H1 (cell line): ENCODE measurements around the gene L3MBTL4. TPM values are rescaled to one million over a fixed set of nuclear protein-coding genes. Genes with fewer than 3 reads are reported as not detected.

ENCODE experiments used
- POU5F1 ChIP-seq: IDR thresholded peaks from 2 replicates; pipeline ENCODE4 v1.6.1; 2011; ENCODE audit warnings: low read depth, mild to moderate bottlenecking, low read length, moderate library complexity
- SIN3A ChIP-seq, 2 experiments: IDR thresholded peaks in 1 of 2; conservative IDR thresholded peaks in 1 of 2; 2 replicates each; pipeline ENCODE4 v1.6.1; 2011 to 2012; ENCODE audit warnings: low read length in 2 of 2, improper control_type of control experiment in 1 of 2, low read depth in 1 of 2, mild to moderate bottlenecking in 1 of 2
- SIX5 ChIP-seq: IDR thresholded peaks from 2 replicates; pipeline ENCODE4 v1.6.1; 2011; ENCODE audit warnings: mild to moderate bottlenecking, low read depth, low read length
- SP1 ChIP-seq: IDR thresholded peaks from 2 replicates; pipeline ENCODE4 v1.6.1; 2011; ENCODE audit warnings: low read depth, low read length
- SP4 ChIP-seq: IDR thresholded peaks from 2 replicates; pipeline ENCODE4 v1.6.1; 2012; ENCODE audit warnings: low read length, inconsistent platforms
- polyA plus RNA-seq, 7 experiments: library from polyadenylated mRNA; depleted of rRNA in 3 of 7; stranded (reverse) in 5 of 7; unstranded in 2 of 7; fragments of >200 nt in 5 of 7; fragments of 200-250 nt in 2 of 7; gene quantifications; 1 replicate in 5 of 7; 2 replicates in 1 of 7; 4 replicates in 1 of 7; pipeline versions ENCODE4 v1.2.1 to v1.2.3, GENCODE V29; 2011 to 2013; ENCODE audit warnings: missing spikeins in 2 of 7, mixed read lengths in 2 of 7
- total RNA-seq: library from RNA; stranded (reverse); fragmentation: NEBNext Ultra II Directional; extraction: Animal tissue kit (Norgen Biotek cat#: 25700); gene quantifications from 2 replicates; pipeline ENCODE4 v1.2.1, GENCODE V29; 2021
- TF ChIP-seq, protein P1 (sequence below): fragments of 300-600 bp; sonication (generic); IDR thresholded peaks from 2 replicates; pipeline ENCODE4 v1.7.1; 2012; ENCODE audit warnings: low read length, moderate library complexity, mild to moderate bottlenecking, inconsistent platforms; ENCODE audit not compliant: insufficient replicate concordance
- TF ChIP-seq, protein P2 (sequence below), 3 experiments: IDR thresholded peaks; 1 replicate in 2 of 3; 2 replicates in 1 of 3; pipeline versions ENCODE4 v1.5.1 to v1.6.1; 2011; ENCODE audit warnings: low read length in 3 of 3, mild to moderate bottlenecking in 3 of 3, inconsistent platforms in 2 of 3, low read depth in 1 of 3, moderate library complexity in 1 of 3; ENCODE audit not compliant: insufficient read depth in 1 of 3; ENCODE audit errors: control extremely low read depth in 1 of 3

Gene L3MBTL4
- total and polyA plus RNA-seq, 2 of the 8 experiments (the other 6 are each of a cell fraction or from before 2014, with no cell fraction given) = 1.0 to 2.1 TPM

DNA sequence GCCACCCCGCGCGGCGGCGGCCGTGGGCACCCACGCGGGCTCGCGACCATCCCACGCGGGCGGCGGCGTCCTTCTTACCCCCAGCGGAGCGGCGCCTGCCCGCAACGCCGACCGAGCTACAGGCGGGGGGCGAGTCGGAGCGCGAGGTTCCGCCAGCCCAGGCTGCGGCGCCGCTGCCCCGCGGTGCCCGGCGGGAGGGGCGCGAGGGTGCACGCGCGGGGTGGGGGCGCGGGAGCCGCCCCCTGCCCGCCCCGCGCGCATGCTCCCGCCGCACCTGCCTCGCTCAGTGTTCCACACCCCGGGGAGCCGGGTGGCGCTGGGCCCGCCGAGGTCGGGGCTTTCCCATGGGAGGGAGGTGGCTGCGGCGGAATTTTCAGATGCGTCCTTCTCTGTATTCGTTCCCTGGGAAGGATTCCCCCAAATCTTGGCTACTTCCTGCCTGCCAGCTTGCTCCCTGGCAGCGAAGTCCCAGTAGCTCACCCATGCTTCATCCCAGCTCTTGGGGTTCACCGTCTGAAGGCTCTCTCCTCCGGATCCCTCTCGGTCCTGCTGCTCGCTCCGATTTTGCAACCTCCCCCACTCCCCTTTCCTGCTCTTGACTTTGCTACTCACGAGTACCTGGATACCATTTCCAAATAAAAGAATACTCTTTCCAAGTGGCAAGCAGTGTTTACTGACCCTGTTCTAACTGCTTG lies at the start of gene L3MBTL4 (continued):
- TF ChIP-seq, protein P1, sequence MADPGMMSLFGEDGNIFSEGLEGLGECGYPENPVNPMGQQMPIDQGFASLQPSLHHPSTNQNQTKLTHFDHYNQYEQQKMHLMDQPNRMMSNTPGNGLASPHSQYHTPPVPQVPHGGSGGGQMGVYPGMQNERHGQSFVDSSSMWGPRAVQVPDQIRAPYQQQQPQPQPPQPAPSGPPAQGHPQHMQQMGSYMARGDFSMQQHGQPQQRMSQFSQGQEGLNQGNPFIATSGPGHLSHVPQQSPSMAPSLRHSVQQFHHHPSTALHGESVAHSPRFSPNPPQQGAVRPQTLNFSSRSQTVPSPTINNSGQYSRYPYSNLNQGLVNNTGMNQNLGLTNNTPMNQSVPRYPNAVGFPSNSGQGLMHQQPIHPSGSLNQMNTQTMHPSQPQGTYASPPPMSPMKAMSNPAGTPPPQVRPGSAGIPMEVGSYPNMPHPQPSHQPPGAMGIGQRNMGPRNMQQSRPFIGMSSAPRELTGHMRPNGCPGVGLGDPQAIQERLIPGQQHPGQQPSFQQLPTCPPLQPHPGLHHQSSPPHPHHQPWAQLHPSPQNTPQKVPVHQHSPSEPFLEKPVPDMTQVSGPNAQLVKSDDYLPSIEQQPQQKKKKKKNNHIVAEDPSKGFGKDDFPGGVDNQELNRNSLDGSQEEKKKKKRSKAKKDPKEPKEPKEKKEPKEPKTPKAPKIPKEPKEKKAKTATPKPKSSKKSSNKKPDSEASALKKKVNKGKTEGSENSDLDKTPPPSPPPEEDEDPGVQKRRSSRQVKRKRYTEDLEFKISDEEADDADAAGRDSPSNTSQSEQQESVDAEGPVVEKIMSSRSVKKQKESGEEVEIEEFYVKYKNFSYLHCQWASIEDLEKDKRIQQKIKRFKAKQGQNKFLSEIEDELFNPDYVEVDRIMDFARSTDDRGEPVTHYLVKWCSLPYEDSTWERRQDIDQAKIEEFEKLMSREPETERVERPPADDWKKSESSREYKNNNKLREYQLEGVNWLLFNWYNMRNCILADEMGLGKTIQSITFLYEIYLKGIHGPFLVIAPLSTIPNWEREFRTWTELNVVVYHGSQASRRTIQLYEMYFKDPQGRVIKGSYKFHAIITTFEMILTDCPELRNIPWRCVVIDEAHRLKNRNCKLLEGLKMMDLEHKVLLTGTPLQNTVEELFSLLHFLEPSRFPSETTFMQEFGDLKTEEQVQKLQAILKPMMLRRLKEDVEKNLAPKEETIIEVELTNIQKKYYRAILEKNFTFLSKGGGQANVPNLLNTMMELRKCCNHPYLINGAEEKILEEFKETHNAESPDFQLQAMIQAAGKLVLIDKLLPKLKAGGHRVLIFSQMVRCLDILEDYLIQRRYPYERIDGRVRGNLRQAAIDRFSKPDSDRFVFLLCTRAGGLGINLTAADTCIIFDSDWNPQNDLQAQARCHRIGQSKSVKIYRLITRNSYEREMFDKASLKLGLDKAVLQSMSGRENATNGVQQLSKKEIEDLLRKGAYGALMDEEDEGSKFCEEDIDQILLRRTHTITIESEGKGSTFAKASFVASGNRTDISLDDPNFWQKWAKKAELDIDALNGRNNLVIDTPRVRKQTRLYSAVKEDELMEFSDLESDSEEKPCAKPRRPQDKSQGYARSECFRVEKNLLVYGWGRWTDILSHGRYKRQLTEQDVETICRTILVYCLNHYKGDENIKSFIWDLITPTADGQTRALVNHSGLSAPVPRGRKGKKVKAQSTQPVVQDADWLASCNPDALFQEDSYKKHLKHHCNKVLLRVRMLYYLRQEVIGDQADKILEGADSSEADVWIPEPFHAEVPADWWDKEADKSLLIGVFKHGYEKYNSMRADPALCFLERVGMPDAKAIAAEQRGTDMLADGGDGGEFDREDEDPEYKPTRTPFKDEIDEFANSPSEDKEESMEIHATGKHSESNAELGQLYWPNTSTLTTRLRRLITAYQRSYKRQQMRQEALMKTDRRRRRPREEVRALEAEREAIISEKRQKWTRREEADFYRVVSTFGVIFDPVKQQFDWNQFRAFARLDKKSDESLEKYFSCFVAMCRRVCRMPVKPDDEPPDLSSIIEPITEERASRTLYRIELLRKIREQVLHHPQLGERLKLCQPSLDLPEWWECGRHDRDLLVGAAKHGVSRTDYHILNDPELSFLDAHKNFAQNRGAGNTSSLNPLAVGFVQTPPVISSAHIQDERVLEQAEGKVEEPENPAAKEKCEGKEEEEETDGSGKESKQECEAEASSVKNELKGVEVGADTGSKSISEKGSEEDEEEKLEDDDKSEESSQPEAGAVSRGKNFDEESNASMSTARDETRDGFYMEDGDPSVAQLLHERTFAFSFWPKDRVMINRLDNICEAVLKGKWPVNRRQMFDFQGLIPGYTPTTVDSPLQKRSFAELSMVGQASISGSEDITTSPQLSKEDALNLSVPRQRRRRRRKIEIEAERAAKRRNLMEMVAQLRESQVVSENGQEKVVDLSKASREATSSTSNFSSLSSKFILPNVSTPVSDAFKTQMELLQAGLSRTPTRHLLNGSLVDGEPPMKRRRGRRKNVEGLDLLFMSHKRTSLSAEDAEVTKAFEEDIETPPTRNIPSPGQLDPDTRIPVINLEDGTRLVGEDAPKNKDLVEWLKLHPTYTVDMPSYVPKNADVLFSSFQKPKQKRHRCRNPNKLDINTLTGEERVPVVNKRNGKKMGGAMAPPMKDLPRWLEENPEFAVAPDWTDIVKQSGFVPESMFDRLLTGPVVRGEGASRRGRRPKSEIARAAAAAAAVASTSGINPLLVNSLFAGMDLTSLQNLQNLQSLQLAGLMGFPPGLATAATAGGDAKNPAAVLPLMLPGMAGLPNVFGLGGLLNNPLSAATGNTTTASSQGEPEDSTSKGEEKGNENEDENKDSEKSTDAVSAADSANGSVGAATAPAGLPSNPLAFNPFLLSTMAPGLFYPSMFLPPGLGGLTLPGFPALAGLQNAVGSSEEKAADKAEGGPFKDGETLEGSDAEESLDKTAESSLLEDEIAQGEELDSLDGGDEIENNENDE = no peak
- TF ChIP-seq SP4 (no peak), SP1 (no peak), SIN3A (conservative IDR thresholded peaks at IDR 0.05 in 1 of 2, IDR thresholded peaks at IDR 0.05 in 1 of 2; ENCODE audit: low read depth in 1 of 2, low read length in 2 of 2) (peak in 1 of 2 experiments; percentile 11; a peak in 1 of 4 replicates), SIX5 (no peak), POU5F1 (no peak)
- TF ChIP-seq, protein P2, sequence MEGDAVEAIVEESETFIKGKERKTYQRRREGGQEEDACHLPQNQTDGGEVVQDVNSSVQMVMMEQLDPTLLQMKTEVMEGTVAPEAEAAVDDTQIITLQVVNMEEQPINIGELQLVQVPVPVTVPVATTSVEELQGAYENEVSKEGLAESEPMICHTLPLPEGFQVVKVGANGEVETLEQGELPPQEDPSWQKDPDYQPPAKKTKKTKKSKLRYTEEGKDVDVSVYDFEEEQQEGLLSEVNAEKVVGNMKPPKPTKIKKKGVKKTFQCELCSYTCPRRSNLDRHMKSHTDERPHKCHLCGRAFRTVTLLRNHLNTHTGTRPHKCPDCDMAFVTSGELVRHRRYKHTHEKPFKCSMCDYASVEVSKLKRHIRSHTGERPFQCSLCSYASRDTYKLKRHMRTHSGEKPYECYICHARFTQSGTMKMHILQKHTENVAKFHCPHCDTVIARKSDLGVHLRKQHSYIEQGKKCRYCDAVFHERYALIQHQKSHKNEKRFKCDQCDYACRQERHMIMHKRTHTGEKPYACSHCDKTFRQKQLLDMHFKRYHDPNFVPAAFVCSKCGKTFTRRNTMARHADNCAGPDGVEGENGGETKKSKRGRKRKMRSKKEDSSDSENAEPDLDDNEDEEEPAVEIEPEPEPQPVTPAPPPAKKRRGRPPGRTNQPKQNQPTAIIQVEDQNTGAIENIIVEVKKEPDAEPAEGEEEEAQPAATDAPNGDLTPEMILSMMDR (IDR thresholded peaks at IDR 0.05; ENCODE audit: control extremely low read depth in 1 of 3, insufficient read depth in 1 of 3, low read depth in 1 of 3, low read length in 3 of 3) = no peak
